GM12873 (cell line): ENCODE data around the gene PRCD.

Experiments
- CTCF ChIP-seq: IDR thresholded peaks from 2 replicates; pipeline ENCODE4 v1.5.1; 2012; ENCODE audit warnings: low read depth, mild to moderate bottlenecking, moderate library complexity, low read length, control low read depth; ENCODE audit not compliant: insufficient read depth; ENCODE audit errors: missing control alignments

PRCD gene

DNA sequence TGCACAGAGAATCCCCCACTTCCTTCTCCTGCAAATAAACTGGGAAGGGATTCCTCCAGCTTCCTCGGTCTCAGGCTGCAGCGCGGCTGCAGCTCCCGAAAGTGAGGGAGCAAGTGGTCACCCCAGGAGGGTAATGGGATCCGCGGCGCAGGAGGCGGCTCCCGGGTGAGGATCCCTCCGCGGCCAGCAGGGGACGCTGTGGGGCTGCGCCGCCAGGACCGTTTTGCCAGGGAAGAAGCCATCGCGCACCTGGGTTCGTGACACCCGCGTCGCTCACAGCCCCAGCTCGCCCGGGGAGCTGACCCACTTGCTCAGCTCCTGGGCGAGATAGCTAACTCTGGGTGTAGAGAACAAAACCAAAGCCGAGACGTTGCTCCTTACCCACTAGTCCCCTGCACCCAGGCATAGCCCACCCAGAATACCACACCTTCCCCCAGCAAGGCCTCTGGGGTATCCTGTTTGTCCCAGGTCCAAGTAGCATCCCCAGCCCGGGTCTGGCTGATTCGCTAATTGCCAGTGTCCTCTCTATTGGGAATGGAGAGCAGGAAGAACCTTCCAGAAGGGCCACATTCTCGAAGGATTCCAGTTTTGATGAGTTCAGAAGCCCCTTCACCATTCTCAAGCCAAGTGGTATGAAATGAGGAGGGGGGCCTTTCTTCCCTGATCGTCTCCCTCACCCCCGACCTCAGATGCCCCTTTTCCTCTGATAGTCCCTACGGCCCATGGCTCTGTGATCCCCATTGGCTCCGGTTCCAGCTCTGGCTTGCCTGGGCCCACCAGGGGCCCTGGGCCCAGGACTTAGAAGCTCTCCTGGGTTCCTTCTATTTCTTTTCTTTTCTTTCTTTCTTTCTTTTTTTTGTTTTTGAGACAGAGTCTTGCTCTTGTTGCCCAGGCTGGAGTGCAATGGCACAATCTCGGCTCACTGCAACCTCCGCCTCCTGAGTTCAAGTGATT is 16.5 kb upstream of the PRCD start:
- peak; percentile 100 for TF ChIP-seq CTCF

- TF ChIP-seq CTCF, result no peak
These were observed 15.0 kb upstream of the PRCD start for GRCh38 chr17:76524598-76525512.

- peak; percentile 10 for TF ChIP-seq CTCF
These were observed 12.3 kb upstream of the PRCD start for GRCh38 chr17:76527430-76528111.

- no peak for TF ChIP-seq CTCF
These were observed 11.7 kb upstream of the PRCD start for GRCh38 chr17:76528156-76528527.

- TF ChIP-seq CTCF, result no peak
These were observed 11.2 kb upstream of the PRCD start for GRCh38 chr17:76528528-76529223.

- TF ChIP-seq CTCF, result no peak
These were observed 10.4 kb upstream of the PRCD start for GRCh38 chr17:76529224-76530094.
